Neural progenitor cell (in vitro differentiated cells): Measurements from ENCODE around the gene PRR7. TPM values are rescaled to one million over a fixed set of nuclear protein-coding genes. Genes with fewer than 3 reads are reported as not detected.

Experiments used
- DNase-seq: peaks from one replicate; pipeline ENCODE4 v3.0.0-alpha.2; 2016; ENCODE audit warnings: low spot score
- H2AFZ ChIP-seq: fragments of 200-600 bp; sonication (generic); replicated peaks from 2 replicates; pipeline ENCODE4 v1.6.1; 2016; ENCODE audit warnings: antibody characterized with exemption
- H3F3A ChIP-seq: fragments of 200-600 bp; sonication (generic); 2 replicates; pipeline ENCODE4 v1.6.1; 2016; ENCODE audit warnings: antibody characterized with exemption, low read depth
- H3K27ac ChIP-seq: fragments of 200-600 bp; sonication (generic); 2 replicates; pipeline ENCODE4 v1.5.1; 2016; ENCODE audit warnings: mild to moderate bottlenecking
- H3K27me3 ChIP-seq: fragments of 200-600 bp; sonication (generic); 2 replicates; pipeline ENCODE4 v1.6.1; 2016; ENCODE audit warnings: mild to moderate bottlenecking, moderate library complexity
- H3K36me3 ChIP-seq: fragments of 200-600 bp; sonication (generic); 2 replicates; pipeline ENCODE4 v1.5.1; 2016
- H3K4me1 ChIP-seq: fragments of 200-600 bp; sonication (generic); 2 replicates; pipeline ENCODE4 v1.6.1; 2016; ENCODE audit warnings: mixed run types
- H3K4me2 ChIP-seq: fragments of 200-600 bp; sonication (generic); 2 replicates; pipeline ENCODE4 v1.6.1; 2016
- H3K4me3 ChIP-seq: fragments of 200-600 bp; sonication (generic); 2 replicates; pipeline ENCODE4 v1.5.1; 2016
- H3K79me2 ChIP-seq: fragments of 200-600 bp; sonication (generic); 2 replicates; pipeline ENCODE4 v1.6.1; 2016; ENCODE audit warnings: low read depth
- H3K9ac ChIP-seq: fragments of 200-600 bp; sonication (generic); 2 replicates; pipeline ENCODE4 v1.6.1; 2016
- H3K9me3 ChIP-seq: fragments of 200-600 bp; sonication (generic); 2 replicates; pipeline ENCODE4 v1.5.1; 2016; ENCODE audit warnings: low read depth
- H4K20me1 ChIP-seq: fragments of 200-600 bp; sonication (generic); 2 replicates; pipeline ENCODE4 v1.6.1; 2016; ENCODE audit warnings: low read depth
- H3K27ac Mint-ChIP-seq: 3 replicates; pipeline ENCODE4 v1.8.0; 2021; ENCODE audit warnings: mixed read lengths
- H3K27me3 Mint-ChIP-seq: 2 replicates; pipeline ENCODE4 v1.8.0; 2022; ENCODE audit warnings: low read depth, mild to moderate bottlenecking, inconsistent platforms, moderate library complexity, mixed read lengths; ENCODE audit not compliant: insufficient read depth
- H3K36me3 Mint-ChIP-seq: 3 replicates; pipeline ENCODE4 v1.8.0; 2021; ENCODE audit warnings: mixed read lengths
- H3K4me1 Mint-ChIP-seq: 3 replicates; pipeline ENCODE4 v1.8.0; 2021; ENCODE audit warnings: mixed read lengths
- H3K4me3 Mint-ChIP-seq: 3 replicates; pipeline ENCODE4 v1.8.0; 2021; ENCODE audit warnings: mild to moderate bottlenecking, moderate library complexity, mixed read lengths
- H3K9me3 Mint-ChIP-seq: 3 replicates; pipeline ENCODE4 v1.8.0; 2020; ENCODE audit warnings: mixed read lengths
- EZH2 ChIP-seq: fragments of 200-600 bp; sonication (generic); IDR thresholded peaks from 2 replicates; pipeline ENCODE4 v1.6.1; 2017; ENCODE audit warnings: antibody characterized with exemption, mild to moderate bottlenecking, moderate library complexity
- EZH2phosphoT487 ChIP-seq: fragments of 200-600 bp; sonication (generic); IDR thresholded peaks from 2 replicates; pipeline ENCODE4 v1.6.1; 2017; ENCODE audit warnings: antibody characterized with exemption
- total RNA-seq: library from RNA; depleted of rRNA; stranded (reverse); fragments of >200 nt; gene quantifications from 2 replicates; pipeline ENCODE4 v1.2.3, GENCODE V29; 2015; ENCODE audit warnings: low replicate concordance
- TF ChIP-seq, protein P1 (sequence below): fragments of 200-600 bp; sonication (generic); IDR thresholded peaks from 2 replicates; pipeline ENCODE4 v1.5.1; 2017; ENCODE audit warnings: antibody characterized with exemption, mild to moderate bottlenecking

The PRR7 gene
- total RNA-seq, 1 donor from 2014 or later: 4.5 TPM

DNA sequence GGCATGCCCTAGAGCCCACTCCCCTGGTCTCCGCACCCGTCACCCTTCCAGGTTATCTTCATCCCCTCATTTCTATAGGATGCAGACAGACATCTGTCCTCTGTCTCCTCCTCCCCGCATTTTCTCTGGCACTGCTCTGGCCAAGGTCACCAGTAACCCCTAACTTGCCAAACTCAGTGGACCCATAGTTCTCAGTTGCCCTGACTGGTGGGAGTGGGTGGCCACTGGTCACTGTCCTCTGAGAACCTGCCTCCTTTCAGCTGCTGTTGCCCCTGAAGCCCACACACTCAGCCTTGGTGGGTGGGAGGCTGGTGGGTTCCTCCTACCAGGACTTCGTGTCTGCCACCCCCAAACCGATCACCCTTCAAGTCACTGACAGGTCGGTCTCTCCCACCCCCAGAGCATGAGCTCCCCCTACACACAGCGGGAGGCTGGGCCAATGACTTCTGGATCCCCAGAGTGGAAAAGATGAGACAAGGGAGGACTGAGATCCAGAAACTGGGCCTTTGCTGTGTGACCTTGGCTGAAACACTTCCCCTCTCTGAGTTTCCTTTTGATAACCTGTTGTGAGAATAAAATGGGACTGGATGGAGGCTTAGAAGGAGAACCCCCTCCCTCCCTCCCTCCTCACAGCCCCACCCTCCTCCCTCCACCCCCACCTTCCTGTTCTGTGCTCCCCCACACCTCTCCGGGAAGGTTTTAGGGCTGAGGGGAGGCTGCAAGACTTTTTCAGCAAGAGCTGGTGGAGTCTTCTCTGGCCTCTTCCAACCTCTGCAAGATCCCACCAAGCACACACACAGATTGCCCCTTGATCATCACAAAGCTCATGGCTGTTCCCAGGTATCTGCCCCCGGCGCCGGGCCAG lies 29.2 kb downstream of the PRR7 start:
- peaks cover 39% of the 10 kb centered on the region for H3F3A ChIP-seq
- Mint-ChIP-seq H3K4me3 (peak overlapping the region; percentile 66), H3K4me1 (peaks cover 54% of the 10 kb centered on the region), H3K36me3 (peaks cover 9% of the 10 kb centered on the region), H3K9me3 (no peaks in the 10 kb centered on the region), H3K27ac (peak overlapping the region; percentile 55), H3K27me3 (peaks cover 16% of the 10 kb centered on the region)
- H3K9ac ChIP-seq: no peak overlapping the region
- no peak overlapping the region for H2AFZ ChIP-seq
- no peaks in the 10 kb centered on the region for H3K27me3 ChIP-seq
- TF ChIP-seq EZH2phosphoT487 (no peak), EZH2 (no peak)
- TF ChIP-seq, protein P1, sequence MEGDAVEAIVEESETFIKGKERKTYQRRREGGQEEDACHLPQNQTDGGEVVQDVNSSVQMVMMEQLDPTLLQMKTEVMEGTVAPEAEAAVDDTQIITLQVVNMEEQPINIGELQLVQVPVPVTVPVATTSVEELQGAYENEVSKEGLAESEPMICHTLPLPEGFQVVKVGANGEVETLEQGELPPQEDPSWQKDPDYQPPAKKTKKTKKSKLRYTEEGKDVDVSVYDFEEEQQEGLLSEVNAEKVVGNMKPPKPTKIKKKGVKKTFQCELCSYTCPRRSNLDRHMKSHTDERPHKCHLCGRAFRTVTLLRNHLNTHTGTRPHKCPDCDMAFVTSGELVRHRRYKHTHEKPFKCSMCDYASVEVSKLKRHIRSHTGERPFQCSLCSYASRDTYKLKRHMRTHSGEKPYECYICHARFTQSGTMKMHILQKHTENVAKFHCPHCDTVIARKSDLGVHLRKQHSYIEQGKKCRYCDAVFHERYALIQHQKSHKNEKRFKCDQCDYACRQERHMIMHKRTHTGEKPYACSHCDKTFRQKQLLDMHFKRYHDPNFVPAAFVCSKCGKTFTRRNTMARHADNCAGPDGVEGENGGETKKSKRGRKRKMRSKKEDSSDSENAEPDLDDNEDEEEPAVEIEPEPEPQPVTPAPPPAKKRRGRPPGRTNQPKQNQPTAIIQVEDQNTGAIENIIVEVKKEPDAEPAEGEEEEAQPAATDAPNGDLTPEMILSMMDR: no peak
- no peaks in the 10 kb centered on the region for H3K9me3 ChIP-seq
- no peak overlapping the region for H3K27ac ChIP-seq
- no peak for DNase-seq
- peaks cover 29% of the 10 kb centered on the region for H4K20me1 ChIP-seq
- H3K4me2 ChIP-seq: no peak overlapping the region
- peaks cover 22% of the 10 kb centered on the region for H3K79me2 ChIP-seq
- H3K36me3 ChIP-seq: no peaks in the 10 kb centered on the region
- peaks cover 21% of the 10 kb centered on the region for H3K4me1 ChIP-seq
- H3K4me3 ChIP-seq: no peak overlapping the region

DNA sequence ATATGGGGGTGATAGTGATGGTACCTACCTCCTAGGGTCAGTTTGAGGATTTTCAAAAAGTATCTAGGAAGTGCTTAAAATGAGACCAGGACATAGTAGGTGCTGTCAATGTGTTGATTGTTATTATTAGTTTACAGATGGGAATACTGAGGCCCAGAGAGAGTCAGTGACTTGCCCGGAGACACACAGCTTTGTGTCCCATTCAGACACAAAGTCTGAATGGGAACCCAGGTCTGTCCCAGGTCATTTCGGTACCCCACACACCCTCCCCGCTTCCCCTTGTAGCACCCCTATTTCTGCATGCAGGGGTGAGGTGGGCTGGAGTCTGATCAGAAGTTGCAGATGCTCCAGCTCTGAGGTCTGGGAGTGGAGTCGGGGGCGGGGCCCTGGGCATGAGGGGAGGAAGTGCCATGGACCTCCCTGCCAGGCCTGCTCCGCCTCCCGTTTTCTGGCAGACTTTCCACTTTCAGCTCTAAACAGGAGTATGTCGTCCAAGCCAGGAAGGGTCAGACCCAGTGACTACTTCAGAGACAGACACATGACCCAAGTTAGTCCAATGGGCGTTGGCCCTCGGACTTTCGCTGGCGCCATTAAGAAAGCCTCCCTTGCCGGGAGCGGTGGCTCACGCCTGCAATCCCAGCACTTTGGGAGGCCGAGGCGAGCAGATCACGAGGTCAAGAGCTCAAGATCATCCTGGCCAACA lies 30.1 kb downstream of the PRR7 start:
- H3K9me3 ChIP-seq: no peaks in the 10 kb centered on the region
- Mint-ChIP-seq H3K4me3 (peak overlapping the region; percentile 57), H3K36me3 (peaks cover 5% of the 10 kb centered on the region), H3K27me3 (peaks cover 15% of the 10 kb centered on the region), H3K9me3 (no peaks in the 10 kb centered on the region), H3K4me1 (peaks cover 46% of the 10 kb centered on the region), H3K27ac (peak overlapping the region; percentile 22)
- no peak overlapping the region for H3K4me2 ChIP-seq
- no peak overlapping the region for H2AFZ ChIP-seq
- no peak overlapping the region for H3K4me3 ChIP-seq
- no peak overlapping the region for H3K27ac ChIP-seq
- H3F3A ChIP-seq: peaks cover 35% of the 10 kb centered on the region
- peaks cover 12% of the 10 kb centered on the region for H3K4me1 ChIP-seq
- peaks cover 13% of the 10 kb centered on the region for H3K79me2 ChIP-seq
- no peaks in the 10 kb centered on the region for H3K27me3 ChIP-seq
- TF ChIP-seq EZH2phosphoT487 (no peak), EZH2 (no peak)
- TF ChIP-seq, protein P1: no peak
- peaks cover 20% of the 10 kb centered on the region for H4K20me1 ChIP-seq
- H3K9ac ChIP-seq: no peak overlapping the region
- DNase-seq: no peak
- no peaks in the 10 kb centered on the region for H3K36me3 ChIP-seq

DNA sequence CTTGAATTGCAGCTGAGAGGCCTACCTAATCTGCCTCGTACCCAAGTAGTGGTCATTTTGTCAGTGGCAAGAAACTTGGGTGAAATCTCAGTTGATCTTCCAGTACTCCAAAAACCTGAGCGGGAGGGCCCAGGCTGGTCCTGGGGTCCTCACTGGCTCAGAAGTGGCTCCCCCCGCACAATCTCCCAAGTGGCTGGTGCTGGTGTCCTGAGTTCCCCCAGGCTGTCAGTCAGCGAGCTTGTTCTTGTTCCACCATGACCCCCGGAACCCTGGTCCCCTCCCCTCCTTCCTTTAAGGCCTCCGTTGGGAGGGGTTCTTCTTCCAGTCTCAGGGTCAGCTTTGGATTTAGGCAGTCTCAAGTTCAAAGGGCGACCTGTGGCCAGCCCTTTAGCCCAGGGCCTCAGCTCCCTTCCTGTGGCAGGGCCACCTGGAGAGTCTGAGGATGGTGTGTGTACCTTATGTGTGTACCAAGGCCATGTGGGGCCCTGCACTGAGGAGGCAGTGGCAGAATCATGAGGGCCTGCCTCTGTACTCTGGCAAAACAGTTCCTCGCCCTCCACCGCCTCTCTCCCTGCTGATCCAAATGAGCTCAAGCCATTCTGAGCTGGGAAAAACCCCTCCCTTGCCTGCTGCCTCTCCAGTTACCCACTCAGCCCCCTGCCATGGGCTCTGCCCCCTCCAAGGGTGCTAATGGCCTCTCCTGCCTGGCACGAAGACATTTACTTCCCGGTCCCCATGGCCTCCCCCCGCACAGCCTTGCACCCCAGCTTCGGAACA lies 31.3 kb downstream of the PRR7 start:
- Histone ChIP-seq H3K79me2 (peaks cover under 1% of the 10 kb centered on the region), H3K4me1 (peaks cover 6% of the 10 kb centered on the region), H3K27ac (no peak overlapping the region), H3K9ac (no peak overlapping the region), H2AFZ (no peak overlapping the region), H3K36me3 (no peaks in the 10 kb centered on the region), H3K9me3 (no peaks in the 10 kb centered on the region), H3K4me2 (no peak overlapping the region), H3K27me3 (no peaks in the 10 kb centered on the region), H3K4me3 (no peak overlapping the region), H4K20me1 (peaks cover 9% of the 10 kb centered on the region), H3F3A (peaks cover 30% of the 10 kb centered on the region)
- peaks cover 10% of the 10 kb centered on the region for H3K36me3 Mint-ChIP-seq
- H3K4me1 Mint-ChIP-seq: peaks cover 44% of the 10 kb centered on the region
- H3K4me3 Mint-ChIP-seq: no peak overlapping the region
- H3K27ac Mint-ChIP-seq: no peak overlapping the region
- TF ChIP-seq EZH2 (no peak), EZH2phosphoT487 (no peak)
- TF ChIP-seq, protein P1: no peak
- peaks cover 13% of the 10 kb centered on the region for H3K27me3 Mint-ChIP-seq
- no peak for DNase-seq
- H3K9me3 Mint-ChIP-seq: no peaks in the 10 kb centered on the region
